ENCODE data around the gene HJURP. TPM values are rescaled to one million over a fixed set of nuclear protein-coding genes. Genes with fewer than 3 reads are reported as not detected.

Gene HJURP
- polyA plus RNA-seq, 6 donors from 2014 or later = not detected

DNA sequence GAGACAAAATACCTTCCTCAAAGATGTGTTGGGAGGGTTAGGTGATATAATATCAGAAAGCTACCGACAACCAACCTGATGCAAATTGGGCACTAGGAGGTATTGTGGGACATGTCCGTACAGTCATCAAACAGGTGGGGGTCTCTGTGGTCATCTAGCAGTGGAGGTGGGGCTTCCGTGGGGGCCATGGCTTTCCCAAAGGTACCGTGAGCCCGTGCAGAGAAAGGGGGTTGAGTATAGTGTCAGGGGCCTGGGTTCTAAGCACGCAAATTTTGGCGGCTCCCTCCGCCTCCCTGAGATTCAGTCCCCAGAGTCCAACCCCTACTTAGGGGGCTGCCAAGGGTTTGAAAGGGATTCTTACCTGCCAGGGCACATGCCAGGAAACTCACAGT lies 32.6 kb downstream of the HJURP start:
- Mint-ChIP-seq H3K4me1 (no peaks in the 10 kb centered on the region), H3K27ac (no peak overlapping the region), H3K36me3 (no peaks in the 10 kb centered on the region), H3K27me3 (peaks cover 8 to 24% (median 11%) of the 10 kb centered on the region in 3 donors), H3K9me3 (peaks cover 0 to 6% (median 0%) of the 10 kb centered on the region in 7 donors), H3K4me3 (no peak overlapping the region)
- no peak for ATAC-seq (ENCODE audit: low read depth in 2 of 2)
- no peak for DNase-seq

DNA sequence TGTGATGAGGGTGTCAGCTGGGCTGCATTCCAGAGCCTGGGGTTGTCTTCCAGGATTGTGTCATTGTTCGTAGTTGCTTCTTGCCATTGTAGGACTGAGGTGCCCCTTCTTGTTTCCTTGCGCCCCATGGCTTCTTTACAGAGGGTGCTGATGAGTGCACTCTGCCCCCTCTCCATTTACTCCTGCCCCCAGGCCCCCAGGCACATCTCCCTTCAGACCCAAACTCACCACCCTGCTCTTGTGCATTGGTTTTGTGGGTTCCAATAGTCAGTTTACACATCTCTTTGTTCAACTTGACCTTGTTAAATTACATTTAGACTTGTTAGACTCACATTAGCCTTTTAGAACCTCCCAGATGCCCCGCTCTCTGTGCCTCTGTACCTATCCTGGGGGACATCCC lies 33.1 kb downstream of the HJURP start:
- H3K9me3 Mint-ChIP-seq = peaks cover 0 to under 1% (median 0%) of the 10 kb centered on the region in 7 donors

DNA sequence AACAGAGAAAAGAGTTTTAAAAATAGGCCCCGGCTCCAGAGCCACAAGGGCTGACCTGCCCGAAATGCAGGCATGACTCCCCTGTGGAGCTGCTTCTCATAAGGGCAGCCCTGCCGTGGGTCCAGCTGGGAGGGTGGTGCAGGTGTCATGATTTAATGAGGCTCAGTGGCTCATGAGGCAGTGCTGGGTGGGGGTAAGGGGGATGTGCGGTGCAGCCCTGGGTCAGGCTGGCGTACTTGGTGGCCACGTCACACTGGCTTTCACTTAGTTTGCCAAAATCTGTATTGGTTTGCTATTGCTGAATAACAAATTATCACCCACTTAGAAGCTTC lies 33.6 kb downstream of the HJURP start:
- Mint-ChIP-seq H3K9me3 (no peaks in the 10 kb centered on the region), H3K27ac (no peak overlapping the region), H3K27me3 (peaks cover 8 to 31% (median 11%) of the 10 kb centered on the region in 3 donors), H3K4me3 (no peak overlapping the region), H3K36me3 (no peaks in the 10 kb centered on the region), H3K4me1 (no peaks in the 10 kb centered on the region)
- DNase-seq (no peak), ATAC-seq (ENCODE audit: low read depth in 2 of 2) (no peak)

More for the DNA sequence above, 33.1 kb downstream of the HJURP start:
- no peak overlapping the region for H3K4me3 Mint-ChIP-seq
- H3K4me1 Mint-ChIP-seq = no peaks in the 10 kb centered on the region
- ATAC-seq (ENCODE audit: low read depth in 2 of 2) (no peak), DNase-seq (no peak)
- H3K27me3 Mint-ChIP-seq = peaks cover 8 to 28% (median 11%) of the 10 kb centered on the region in 3 donors
- no peaks in the 10 kb centered on the region for H3K36me3 Mint-ChIP-seq
- H3K27ac Mint-ChIP-seq = no peak overlapping the region

DNA sequence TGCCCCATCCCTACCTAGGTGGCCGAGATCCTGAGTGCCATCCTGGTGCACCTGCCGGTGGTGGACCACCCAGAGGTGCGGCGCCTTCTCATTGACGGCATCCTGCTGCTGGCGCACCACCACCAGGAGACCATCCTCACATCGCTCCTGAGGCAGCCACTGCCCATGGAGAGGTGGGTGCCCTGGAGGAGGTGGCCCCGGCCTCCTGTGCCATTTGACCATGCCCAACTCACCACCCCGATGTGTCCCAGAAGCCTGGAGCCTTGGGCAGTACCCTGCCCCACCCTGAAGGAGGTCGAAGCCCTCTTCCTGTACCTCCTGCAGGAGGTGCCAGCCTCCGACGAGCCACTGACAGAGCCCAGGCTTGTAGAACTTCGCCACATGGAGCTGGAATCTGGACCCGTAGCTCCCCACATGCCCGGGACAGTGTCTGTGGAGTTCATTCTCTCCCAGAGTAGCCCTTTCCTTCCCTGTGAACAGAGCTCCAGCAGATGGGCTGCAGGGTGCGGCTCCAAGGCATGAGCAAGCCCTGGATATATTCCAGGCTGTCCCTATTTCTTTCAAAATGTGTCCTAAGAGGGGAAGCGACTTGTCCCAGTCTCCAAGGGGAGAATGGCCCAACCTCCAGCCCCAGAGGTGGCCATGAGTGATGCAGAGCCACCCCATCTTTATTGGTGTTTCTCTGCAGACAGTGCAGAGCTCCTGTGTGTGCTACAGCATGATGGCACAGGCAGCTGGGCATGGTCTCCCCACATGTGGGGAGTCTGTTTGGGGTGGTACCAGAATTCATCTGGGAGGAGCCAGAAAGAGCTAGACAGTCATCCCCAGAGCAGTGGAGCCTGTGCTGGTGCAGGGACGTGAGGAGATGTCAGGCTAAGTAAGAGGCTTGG lies 34.2 kb downstream of the HJURP start:
- Mint-ChIP-seq H3K4me1 (no peaks in the 10 kb centered on the region), H3K9me3 (no peaks in the 10 kb centered on the region), H3K36me3 (no peaks in the 10 kb centered on the region), H3K27ac (no peak overlapping the region), H3K4me3 (peak overlapping the region in 1 of 8 donors; percentile 32), H3K27me3 (peaks cover 8 to 31% (median 11%) of the 10 kb centered on the region in 3 donors)
- no peak for ATAC-seq (ENCODE audit: low read depth in 2 of 2)
- DNase-seq = no peak

DNA sequence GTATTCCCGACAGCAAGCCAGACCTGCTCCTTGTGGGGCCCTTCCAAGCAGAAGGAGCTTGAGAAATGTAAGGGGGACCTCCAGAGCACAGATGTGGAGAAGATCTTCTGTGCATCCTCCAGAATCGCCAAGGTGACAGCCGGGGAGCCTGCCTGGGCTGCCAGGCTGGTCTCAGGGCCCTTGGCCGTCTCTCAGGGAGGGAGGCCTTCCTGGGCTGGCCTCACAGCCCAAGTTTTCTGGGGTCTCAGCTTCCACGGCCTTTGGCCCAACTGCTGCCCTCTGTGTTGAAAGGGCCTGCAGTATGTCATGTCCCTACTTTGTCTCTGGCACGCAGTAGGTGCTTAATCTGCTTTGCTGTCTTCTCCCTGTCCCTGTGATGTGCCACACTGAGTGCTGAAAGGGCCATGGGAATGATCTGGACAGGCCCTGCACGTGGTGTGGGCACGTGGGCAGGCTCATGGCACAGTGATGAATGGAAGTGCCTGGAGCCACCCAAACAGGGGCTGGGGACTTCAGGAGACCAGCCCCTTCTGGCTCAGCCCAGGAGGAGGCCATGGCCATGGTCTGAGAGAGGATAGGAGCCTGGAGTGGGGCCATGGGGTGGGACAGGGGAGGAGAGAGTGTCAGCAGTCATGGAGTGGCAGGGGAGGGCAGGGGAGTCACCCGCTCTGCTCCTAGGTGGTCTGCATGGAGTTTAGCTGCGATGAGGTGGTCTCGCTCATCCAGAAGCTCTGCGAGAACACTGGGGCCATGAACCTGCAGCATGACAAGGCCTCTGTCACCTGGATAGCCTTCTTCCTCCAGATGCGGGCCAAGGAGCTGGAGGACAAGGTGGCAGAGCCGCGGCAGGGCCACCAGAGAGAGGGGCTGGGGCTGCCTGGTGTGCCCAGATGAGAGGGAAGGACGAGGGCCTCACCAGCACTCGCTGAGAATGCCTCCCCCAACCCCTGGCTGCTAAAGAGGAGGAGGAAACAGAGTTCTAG lies 35.4 kb downstream of the HJURP start:
- ATAC-seq (ENCODE audit: low read depth in 2 of 2) = no peak
- H3K27me3 Mint-ChIP-seq = peaks cover 8 to 31% (median 11%) of the 10 kb centered on the region in 3 donors
- no peaks in the 10 kb centered on the region for H3K4me1 Mint-ChIP-seq
- H3K27ac Mint-ChIP-seq = no peak overlapping the region
- no peak overlapping the region for H3K4me3 Mint-ChIP-seq
- DNase-seq = no peak
- no peaks in the 10 kb centered on the region for H3K9me3 Mint-ChIP-seq
- H3K36me3 Mint-ChIP-seq = no peaks in the 10 kb centered on the region

DNA sequence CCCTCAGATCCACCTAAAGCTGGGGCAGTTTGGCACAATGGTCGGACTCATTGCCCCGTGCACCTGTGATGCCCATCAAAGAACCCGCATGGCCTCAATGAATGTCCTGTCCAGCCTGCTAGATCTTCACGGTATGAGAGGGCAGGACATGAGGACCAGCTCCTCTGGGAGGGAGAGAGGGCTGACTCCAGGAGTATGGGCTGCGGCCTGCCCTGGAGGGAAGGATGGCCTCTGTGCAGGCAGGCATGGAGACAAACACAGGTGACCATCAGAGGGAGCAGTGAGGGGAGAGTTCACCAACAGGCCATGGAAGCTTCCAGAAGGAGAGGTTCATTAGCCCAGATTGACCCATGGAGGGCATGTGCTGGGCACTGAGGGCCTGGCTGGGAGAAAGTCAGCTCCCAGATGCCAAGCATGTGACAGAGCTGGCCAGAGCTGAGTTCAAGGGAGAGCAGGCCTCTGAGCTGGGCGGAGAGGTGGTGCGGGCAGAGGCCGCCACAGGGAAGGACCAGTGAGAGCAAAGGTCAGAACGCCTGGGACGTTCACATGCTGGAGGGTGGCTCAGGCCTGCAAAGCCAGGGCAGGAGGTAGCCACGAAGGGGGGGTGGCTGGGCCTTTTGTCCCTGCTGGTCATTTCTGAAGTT lies 36.2 kb downstream of the HJURP start:
- Mint-ChIP-seq H3K27me3 (peaks cover 8 to 31% (median 11%) of the 10 kb centered on the region in 3 donors), H3K4me1 (no peaks in the 10 kb centered on the region), H3K36me3 (no peaks in the 10 kb centered on the region), H3K4me3 (no peak overlapping the region), H3K27ac (no peak overlapping the region), H3K9me3 (no peaks in the 10 kb centered on the region)
- DNase-seq (no peak), ATAC-seq (ENCODE audit: low read depth in 2 of 2) (no peak)

DNA sequence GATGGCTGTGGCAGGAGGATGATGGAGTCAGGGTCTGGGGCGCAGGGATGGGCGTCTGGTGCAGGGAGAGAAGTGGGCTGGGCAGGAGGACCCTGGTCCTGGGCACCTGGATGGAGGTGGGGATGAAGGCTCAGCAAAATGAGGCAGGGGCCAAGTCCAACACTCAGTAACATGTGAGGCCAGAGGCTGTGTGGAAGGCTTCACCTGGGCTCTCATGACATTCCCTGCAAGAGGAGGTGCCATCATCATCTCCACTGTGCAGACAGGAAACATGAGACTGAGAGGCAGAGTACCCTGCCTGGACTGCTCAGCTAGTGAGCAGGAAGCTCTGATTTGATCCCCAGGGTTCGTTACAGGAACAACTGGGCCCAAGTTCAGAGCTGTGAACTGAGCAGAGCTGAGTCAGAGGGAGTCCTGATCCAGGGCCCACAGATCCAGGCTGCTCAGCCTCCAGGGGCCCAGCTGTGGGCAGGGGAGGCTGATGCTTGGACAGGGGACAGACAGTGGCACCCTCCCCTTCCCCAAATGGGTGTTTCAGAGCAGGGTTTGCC lies 36.9 kb downstream of the HJURP start:
- no peaks in the 10 kb centered on the region for H3K9me3 Mint-ChIP-seq
- no peak for ATAC-seq (ENCODE audit: low read depth in 2 of 2)
- no peaks in the 10 kb centered on the region for H3K36me3 Mint-ChIP-seq
- no peak overlapping the region for H3K27ac Mint-ChIP-seq
- H3K4me3 Mint-ChIP-seq = no peak overlapping the region
- no peak for DNase-seq
- H3K4me1 Mint-ChIP-seq = no peaks in the 10 kb centered on the region
- H3K27me3 Mint-ChIP-seq = peaks cover 8 to 31% (median 11%) of the 10 kb centered on the region in 3 donors

DNA sequence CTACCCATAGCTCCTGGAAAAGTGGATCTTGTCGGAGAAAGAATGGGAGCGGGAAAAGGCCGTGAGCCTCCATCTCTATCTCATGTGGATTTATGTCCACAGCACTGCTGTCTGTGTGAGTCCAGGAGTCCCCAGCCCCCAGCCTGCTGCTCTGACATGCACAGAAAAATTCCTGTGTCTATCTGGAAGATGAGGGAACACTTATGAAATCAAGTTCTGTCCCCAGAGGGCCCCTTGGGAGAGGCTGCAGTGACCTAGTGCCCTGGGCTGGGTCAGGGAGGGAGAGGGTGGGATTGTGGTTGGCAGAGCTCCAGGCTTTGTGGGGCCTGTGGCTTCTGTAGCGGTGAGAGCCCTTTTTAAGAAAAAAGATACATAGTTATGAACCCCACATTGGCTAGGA lies 37.6 kb downstream of the HJURP start:
- Mint-ChIP-seq H3K9me3 (no peaks in the 10 kb centered on the region), H3K4me3 (no peak overlapping the region), H3K4me1 (no peaks in the 10 kb centered on the region), H3K36me3 (no peaks in the 10 kb centered on the region), H3K27me3 (peaks cover 8 to 37% (median 11%) of the 10 kb centered on the region in 3 donors), H3K27ac (no peak overlapping the region)
- DNase-seq (no peak), ATAC-seq (ENCODE audit: low read depth in 2 of 2) (no peak)

DNA sequence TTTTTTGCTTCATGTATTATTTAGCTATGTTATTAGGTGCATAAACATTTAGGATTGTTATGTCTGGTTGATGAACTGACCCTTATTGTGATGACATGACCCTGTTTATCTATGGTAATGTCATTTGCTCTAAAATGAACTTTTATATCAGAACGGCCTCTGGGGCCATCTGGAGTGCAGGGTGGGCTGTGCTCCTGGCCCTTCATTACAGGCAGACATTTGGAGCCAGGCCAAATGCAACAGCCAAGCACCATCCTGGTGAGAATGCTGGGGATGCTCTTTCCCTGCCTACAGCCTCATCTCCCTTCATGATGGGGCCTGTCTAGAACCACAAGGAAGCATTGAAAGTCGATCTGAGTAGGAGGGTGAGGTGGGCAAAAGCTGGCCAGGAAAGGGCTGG lies 38.0 kb downstream of the HJURP start:
- Mint-ChIP-seq H3K9me3 (no peaks in the 10 kb centered on the region), H3K4me3 (peak overlapping the region in 1 of 8 donors; percentile 36), H3K27ac (no peak overlapping the region), H3K27me3 (peaks cover 7 to 41% (median 11%) of the 10 kb centered on the region in 3 donors), H3K4me1 (no peaks in the 10 kb centered on the region), H3K36me3 (no peaks in the 10 kb centered on the region)
- DNase-seq = no peak
- ATAC-seq (ENCODE audit: low read depth in 2 of 2) = no peak

DNA sequence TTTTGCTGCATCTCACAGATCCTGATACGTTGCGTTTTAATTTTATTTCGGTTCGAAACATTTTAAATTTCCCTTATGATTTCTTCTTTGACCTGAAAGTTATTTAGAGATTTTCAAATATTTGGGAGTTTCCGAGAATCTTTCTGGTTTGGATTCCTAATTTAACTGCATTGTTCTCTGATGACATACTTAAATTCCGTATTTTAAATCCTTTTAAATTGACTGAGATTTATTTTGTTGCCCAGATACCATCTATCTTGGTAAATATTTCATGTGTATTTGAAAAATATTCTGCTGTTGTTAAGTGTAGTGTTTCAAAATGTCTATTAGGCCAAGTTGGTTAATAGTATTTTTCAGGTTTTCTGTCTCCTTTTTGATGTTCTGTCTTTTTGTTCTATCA lies 38.5 kb downstream of the HJURP start:
- no peak for DNase-seq
- Mint-ChIP-seq H3K4me1 (no peaks in the 10 kb centered on the region), H3K27me3 (peaks cover 4 to 40% (median 15%) of the 10 kb centered on the region in 3 donors), H3K4me3 (no peak overlapping the region), H3K36me3 (no peaks in the 10 kb centered on the region), H3K27ac (no peak overlapping the region), H3K9me3 (no peaks in the 10 kb centered on the region)
- no peak for ATAC-seq (ENCODE audit: low read depth in 2 of 2)

DNA sequence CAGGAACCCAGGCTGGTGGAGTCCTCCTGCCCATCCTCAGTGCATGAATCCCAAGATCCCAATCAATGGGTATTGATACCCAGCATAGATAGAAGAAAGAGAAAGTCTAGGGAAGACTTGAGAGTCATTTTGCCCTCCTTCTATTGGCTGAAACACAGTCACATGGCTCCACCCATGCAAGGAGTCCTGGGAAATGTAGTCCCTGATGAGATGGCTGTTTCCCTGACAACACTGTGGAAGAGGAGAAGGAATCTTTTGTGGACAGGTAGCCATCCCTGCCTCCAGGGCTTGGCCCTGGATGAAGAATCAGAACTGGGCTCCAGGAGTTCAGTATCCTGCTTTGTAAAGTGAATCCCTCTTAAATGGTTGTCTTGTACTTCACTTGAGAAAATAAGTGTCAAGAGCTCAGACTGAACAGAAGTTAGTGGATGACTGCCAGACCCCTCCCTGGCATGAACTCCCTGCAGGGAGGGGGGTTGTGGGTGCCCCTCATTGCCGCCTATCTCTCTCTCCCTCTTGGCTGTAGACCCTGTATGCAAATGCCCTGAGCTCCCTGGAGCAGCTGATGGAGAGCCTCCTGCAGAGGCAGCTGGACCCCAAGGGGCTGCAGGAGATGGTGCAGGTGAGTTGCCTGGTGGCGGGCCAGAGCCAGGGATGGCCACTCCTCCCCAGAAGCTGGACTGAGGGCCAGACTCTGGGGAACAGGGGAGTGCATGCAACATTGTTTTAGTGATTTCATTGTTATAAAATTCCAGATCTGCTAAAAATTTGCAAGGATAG lies 40.1 kb downstream of the HJURP start:
- peaks cover 6 to 41% (median 17%) of the 10 kb centered on the region in 3 donors for H3K27me3 Mint-ChIP-seq
- no peak for ATAC-seq (ENCODE audit: low read depth in 2 of 2)
- H3K4me3 Mint-ChIP-seq = no peak overlapping the region
- no peaks in the 10 kb centered on the region for H3K36me3 Mint-ChIP-seq
- H3K4me1 Mint-ChIP-seq = no peaks in the 10 kb centered on the region
- H3K9me3 Mint-ChIP-seq = no peaks in the 10 kb centered on the region
- DNase-seq = no peak
- H3K27ac Mint-ChIP-seq = no peak overlapping the region

DNA sequence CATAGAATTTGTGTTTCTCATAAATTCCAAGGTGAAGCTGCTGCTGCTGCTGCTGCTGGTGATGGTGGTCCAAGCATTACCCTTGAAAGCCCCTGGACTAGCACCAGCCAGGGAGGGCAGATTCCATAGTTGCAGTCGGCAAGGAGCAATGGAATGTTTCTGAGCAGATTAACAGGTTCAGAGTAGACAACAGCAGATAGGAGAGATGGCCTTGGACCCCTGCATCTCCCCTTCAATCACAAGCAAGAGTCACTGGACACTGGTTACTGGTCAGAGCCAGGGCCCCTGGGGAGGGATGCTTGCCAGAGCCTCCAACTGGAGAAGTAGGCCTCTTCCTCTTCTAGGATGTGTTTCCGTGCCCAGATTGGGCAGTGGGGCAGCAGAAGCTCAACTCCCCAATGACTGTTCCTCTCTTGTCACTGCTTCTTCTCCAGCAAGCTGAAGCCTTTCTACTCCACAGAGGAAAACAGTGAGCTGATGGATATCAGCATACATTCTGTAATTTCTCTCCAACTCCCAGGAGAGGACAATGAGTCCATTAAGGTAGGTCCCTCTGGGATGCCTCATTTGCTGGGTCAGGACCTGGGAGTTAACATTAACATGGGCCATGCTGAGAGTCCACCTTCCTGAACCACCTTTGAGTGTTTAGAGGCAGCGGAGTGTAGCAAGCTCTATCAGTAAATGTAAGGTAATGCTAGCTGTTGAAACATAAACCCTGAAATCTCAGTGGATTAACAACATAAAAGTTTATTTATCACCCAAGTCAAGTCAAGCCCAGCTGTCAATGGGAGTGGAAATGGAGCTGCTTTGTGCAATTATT lies 40.9 kb downstream of the HJURP start:
- Mint-ChIP-seq H3K4me3 (no peak overlapping the region), H3K27me3 (peaks cover 6 to 41% (median 19%) of the 10 kb centered on the region in 3 donors), H3K9me3 (no peaks in the 10 kb centered on the region), H3K36me3 (no peaks in the 10 kb centered on the region), H3K27ac (no peak overlapping the region), H3K4me1 (no peaks in the 10 kb centered on the region)
- ATAC-seq (ENCODE audit: low read depth in 2 of 2) (no peak), DNase-seq (no peak)

Measured in naive B cell (primary cell).